ENCODE data around the gene EPRS1. TPM values are rescaled to one million over a fixed set of nuclear protein-coding genes. Genes with fewer than 3 reads are reported as not detected.
"Not testable (repeated sequence)": the region's sequence is repeated elsewhere in the genome, so short reads cannot be mapped to it uniquely, and the experiment has no call there.

The EPRS1 gene
- 10 to 100 TPM; 68.4 to 79.5 TPM for total RNA-seq
- long read RNA-seq, full-length matches to known transcripts = 9 of 140 reads
- long read RNA-seq, partial matches to known transcripts = 120 of 140 reads
- long read RNA-seq, other reads (novel, unspliced or antisense) = 11 of 140 reads

- DNase-seq = peak; percentile 92 to 96
- intact Hi-C loops (cut with DNase I, micrococcal nuclease) = loop anchor here in 1 of 2 donors (5.0 kb wide), 1 partner anchor 46 kb away; the partner anchor contains the start of gene IARS2
- ATAC-seq = peak; percentile 97
Observed at GRCh38 chr1:220046052-220046930, at the start of gene EPRS1. TSS of gene EPRS1 (minus strand) at chr1:220046505. CDS start at chr1:220046388, 117 bp downstream.

GRCh38 chr1:220094016-220094911 is 48.0 kb upstream of the EPRS1 start, which contains the start of gene IARS2:
TSS of gene IARS2 (plus strand) at chr1:220094132. CDS start at chr1:220094217, 85 bp downstream.
- ATAC-seq = peak; percentile 80
- DNase-seq = peak; percentile 90 to 93
- intact Hi-C loops (cut with DNase I, micrococcal nuclease) = loop anchor here in 1 of 2 donors (5.0 kb wide), 1 partner anchor 47 kb away; the partner anchor contains the start of gene EPRS1

GRCh38 chr1:220093361-220094015 is 47.2 kb upstream of the EPRS1 start:
- intact Hi-C loops (cut with DNase I, micrococcal nuclease) = loop anchor here in 1 of 2 donors (5.0 kb wide), 1 partner anchor 46 kb away; the partner anchor contains the start of gene EPRS1
- DNase-seq (no peak), ATAC-seq (no peak)

- intact Hi-C loops (cut with DNase I, micrococcal nuclease) = loop anchor here in 1 of 2 donors (5.0 kb wide), 1 partner anchor 45 kb away; the partner anchor contains the start of gene EPRS1
- DNase-seq (no peak), ATAC-seq (no peak)
Observed at GRCh38 chr1:220092694-220093093, 46.4 kb upstream of the EPRS1 start.

- DNase-seq (peak; percentile 96 to 99), ATAC-seq (peak; percentile 76)
- intact Hi-C loops (cut with DNase I, micrococcal nuclease) = loop anchor here in 1 of 2 donors (5.0 kb wide), 1 partner anchor 43 kb away; the partner anchor contains the start of gene EPRS1
Observed at GRCh38 chr1:220089650-220090556, 43.6 kb upstream of the EPRS1 start, which contains the start of gene BPNT1. TSS of gene BPNT1 (minus strand) at chr1:220089788. CDS start at chr1:220079846, 9,942 bp downstream.

GRCh38 chr1:220086261-220086686 is 40.0 kb upstream of the EPRS1 start:
- intact Hi-C loops (cut with DNase I, micrococcal nuclease); ATAC-seq; DNase-seq: not testable (repeated sequence)

GRCh38 chr1:220084460-220084859 is 38.2 kb upstream of the EPRS1 start:
- DNase-seq (no peak), ATAC-seq (peak; percentile 94)
- intact Hi-C loops (cut with DNase I, micrococcal nuclease) = no loop called here

GRCh38 chr1:220077887-220078286 is 31.6 kb upstream of the EPRS1 start:
- ATAC-seq (no peak), DNase-seq (no peak)
- intact Hi-C loops (cut with DNase I, micrococcal nuclease) = no loop called here

GRCh38 chr1:220076861-220077762 is 30.8 kb upstream of the EPRS1 start:
- intact Hi-C loops (cut with DNase I, micrococcal nuclease) = no loop called here
- DNase-seq = no peak
- no peak for ATAC-seq

- intact Hi-C loops (cut with DNase I, micrococcal nuclease) = no loop called here
- no peak for DNase-seq
- ATAC-seq = no peak
Observed at GRCh38 chr1:220067269-220068204, 21.2 kb upstream of the EPRS1 start.

GRCh38 chr1:220062629-220063028 is 16.3 kb upstream of the EPRS1 start:
- intact Hi-C loops (cut with DNase I, micrococcal nuclease) = no loop called here
- no peak for ATAC-seq
- DNase-seq = no peak

GRCh38 chr1:220060876-220061275 is 14.6 kb upstream of the EPRS1 start:
- DNase-seq (no peak), ATAC-seq (no peak)
- intact Hi-C loops (cut with DNase I, micrococcal nuclease) = no loop called here

- intact Hi-C loops (cut with DNase I, micrococcal nuclease) = no loop called here
- ATAC-seq (no peak), DNase-seq (no peak)
Observed at GRCh38 chr1:220056374-220056773, 10.1 kb upstream of the EPRS1 start.

- ATAC-seq (peak; percentile 44), DNase-seq (peak in 1 of 2 donors; percentile 15)
- intact Hi-C loops (cut with DNase I, micrococcal nuclease) = loop anchor here in 1 of 2 donors (5.0 kb wide), 1 partner anchor 47 kb away; the partner anchor contains the start of gene IARS2
Observed at GRCh38 chr1:220045356-220046051, 801 bp downstream of the EPRS1 start.
